Pancreas (tissue), 10 donors: ENCODE measurements around the gene KRTAP1-4. TPM values are rescaled to one million over a fixed set of nuclear protein-coding genes. Genes with fewer than 3 reads are reported as not detected.
A peak's percentile ranks its signal among the peaks of the same experiment; 100 is the strongest.

ENCODE experiments used
- ATAC-seq, 4 donors: fragments of 200-7000 bp; cut with Tn5 transposase; one replicate each; pipeline versions ENCODE4 v1.8.0 to v1.9.1; 2020; ENCODE audit warnings: mild to moderate bottlenecking in 4 of 4, moderate library complexity in 4 of 4
- DNase-seq, 6 donors: peaks; one replicate each; pipeline ENCODE4 v3.0.0-alpha.2; 2020
- FAIRE-seq: peaks from 2 replicates; lab custom pipeline; 2012; peaks lifted over from hg19 to GRCh38; lab: Jason Lieb, UNC
- H3K27ac ChIP-seq, 4 donors: fragments of 200-600 bp; sonication (generic); 1 replicate in 3 of 4; 2 replicates in 1 of 4; pipeline versions ENCODE4 v1.5.0 to v1.8.0; 2020
- H3K27me3 ChIP-seq, 4 donors: fragments of 200-600 bp; one replicate each; pipeline ENCODE4 v1.8.0; 2021
- H3K36me3 ChIP-seq, 3 donors: fragments of 200-600 bp; sonication (generic) in 1 of 3; one replicate each; pipeline versions ENCODE4 v1.5.0 to v1.8.0; 2020 to 2021
- H3K4me1 ChIP-seq, 3 donors: fragments of 200-600 bp; one replicate each; pipeline ENCODE4 v1.8.0; 2021
- H3K4me3 ChIP-seq, 4 donors: fragments of 200-600 bp; sonication (generic) in 2 of 4; one replicate each; pipeline versions ENCODE4 v1.5.0 to v1.8.0; 2020 to 2021
- H3K9me3 ChIP-seq, 4 donors: fragments of 200-600 bp; one replicate each; pipeline ENCODE4 v1.8.0; 2021
- WGBS, 2 donors: extraction: QIAGEN DNeasy Blood & Tissue Kit; methylation state at CpG; one replicate each; pipeline ENCODE4 v1.1.7; 2013; 5-methylcytosine and 5-hydroxymethylcytosine counted together
- intact Hi-C, 3 donors: fragments of 100-400 bp; cut with DNase I; formaldehyde crosslinking; loops; one replicate each; pipeline versions ENCODE4 v1.11.1 to v1.14.2; 2022
- polyA plus RNA-seq, 2 donors: library from polyadenylated mRNA; stranded (reverse); fragments of 200-250 nt; gene quantifications; one replicate each; pipeline ENCODE4 v1.2.3, GENCODE V29; 2013
- total RNA-seq, 6 donors: library from RNA; stranded (reverse); fragmentation: NEBNext Ultra II Directional in 4 of 6; extraction: Animal tissue kit (Norgen Biotek cat#: 25700) in 4 of 6; gene quantifications; one replicate each; pipeline versions ENCODE4 v1.2.1 to v1.2.4, GENCODE V29; 2021 to 2023
- TF ChIP-seq, protein P1 (sequence below), 4 donors: fragments of 200-600 bp; sonication (generic) in 3 of 4; IDR thresholded peaks; one replicate each; pipeline versions ENCODE4 v1.5.0 to v1.8.0; 2021; ENCODE audit warnings: antibody characterized with exemption in 4 of 4
- donor health status: healthy with polysubstance abuse.
- donor health status: DM: no; HTN: no; CAD: no; lungs with moderate emphysema.
- donor health status: DM: no; HTN: no; CAD: no.
- donor health status: control.
- donor health status: control.
- donor health status: Bipolar disorder and iron deficiency.
- donor health status: DM: yes; HTN: yes; CAD: no.
- donor health status: DM: no; HTN: no; CAD: no.
- donor health status: DM: no; HTN: no; CAD: no.
- donor health status: DM: yes; HTN: yes; CAD: no.

Gene KRTAP1-4
- total and polyA plus RNA-seq, 8 donors: not detected

DNA sequence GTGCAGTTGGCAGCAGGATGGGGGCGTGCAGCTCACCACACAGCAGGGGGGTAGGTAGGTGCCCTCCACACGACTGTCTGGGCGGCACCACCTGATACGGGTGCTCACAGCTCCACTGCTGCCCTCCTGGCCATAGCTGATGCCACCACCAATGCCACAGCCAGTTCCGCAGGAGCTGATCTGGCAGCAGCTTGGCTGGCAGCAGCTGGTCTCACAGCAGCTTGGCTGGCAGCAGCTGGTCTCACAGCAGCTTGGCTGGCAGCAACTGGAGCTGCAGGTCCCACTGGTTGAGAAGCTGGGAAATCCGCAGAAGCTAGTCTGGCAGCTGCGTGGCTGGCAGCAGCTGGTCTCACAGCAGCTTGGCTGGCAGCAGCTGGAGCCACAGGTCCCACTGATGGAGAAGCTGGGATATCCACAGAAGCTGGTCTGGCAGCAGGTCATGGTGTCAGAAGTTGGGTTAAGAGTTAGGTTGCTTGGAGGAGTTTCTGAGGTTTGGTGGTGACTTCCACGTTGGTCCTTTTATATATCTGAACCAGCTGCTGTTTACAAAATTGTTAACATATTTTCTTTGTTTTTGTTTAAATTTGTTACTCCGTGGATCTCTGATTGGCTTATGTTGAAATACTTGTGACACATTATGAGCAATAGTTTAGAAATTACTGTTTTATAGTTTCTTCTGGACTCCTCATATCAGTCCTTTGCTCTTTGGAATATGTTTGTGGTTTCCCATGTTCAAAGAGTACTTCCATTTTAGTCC, 3.1 kb downstream of the KRTAP1-4 start, which contains the start of gene KRTAP1-5:
KRTAP1-5 (minus strand) TSS at position 494 of the 757 bp plus-strand sequence; CDS start at position 441, 53 bp downstream.
- H3K4me3 ChIP-seq: no peak within 1 kb of the TSS
- H3K27me3 ChIP-seq: no peaks in the 10 kb centered on the region
- WGBS, 2 donors: 49 to 64% methylated on average over 9 of the region's 9 CpGs
- no peaks in the 10 kb centered on the region for H3K36me3 ChIP-seq
- ATAC-seq: peak in 1 of 4 donors; percentile 19
- no peaks in the 10 kb centered on the region for H3K9me3 ChIP-seq
- intact Hi-C loops: no loop called here
- DNase-seq: peak in 4 of 6 donors; percentile 30 to 68 (median 40)
- FAIRE-seq: no peak
- TF ChIP-seq, protein P1, sequence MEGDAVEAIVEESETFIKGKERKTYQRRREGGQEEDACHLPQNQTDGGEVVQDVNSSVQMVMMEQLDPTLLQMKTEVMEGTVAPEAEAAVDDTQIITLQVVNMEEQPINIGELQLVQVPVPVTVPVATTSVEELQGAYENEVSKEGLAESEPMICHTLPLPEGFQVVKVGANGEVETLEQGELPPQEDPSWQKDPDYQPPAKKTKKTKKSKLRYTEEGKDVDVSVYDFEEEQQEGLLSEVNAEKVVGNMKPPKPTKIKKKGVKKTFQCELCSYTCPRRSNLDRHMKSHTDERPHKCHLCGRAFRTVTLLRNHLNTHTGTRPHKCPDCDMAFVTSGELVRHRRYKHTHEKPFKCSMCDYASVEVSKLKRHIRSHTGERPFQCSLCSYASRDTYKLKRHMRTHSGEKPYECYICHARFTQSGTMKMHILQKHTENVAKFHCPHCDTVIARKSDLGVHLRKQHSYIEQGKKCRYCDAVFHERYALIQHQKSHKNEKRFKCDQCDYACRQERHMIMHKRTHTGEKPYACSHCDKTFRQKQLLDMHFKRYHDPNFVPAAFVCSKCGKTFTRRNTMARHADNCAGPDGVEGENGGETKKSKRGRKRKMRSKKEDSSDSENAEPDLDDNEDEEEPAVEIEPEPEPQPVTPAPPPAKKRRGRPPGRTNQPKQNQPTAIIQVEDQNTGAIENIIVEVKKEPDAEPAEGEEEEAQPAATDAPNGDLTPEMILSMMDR (IDR thresholded peaks at IDR 0.05): no peak
- H3K4me1 ChIP-seq: no peaks in the 10 kb centered on the region
- no peak within 1 kb of the TSS for H3K27ac ChIP-seq

- 58 to 70% methylated on average over 3 of the region's 3 CpGs for WGBS, 2 donors
- ATAC-seq: no peak
- H3K27me3 ChIP-seq: no peaks in the 10 kb centered on the region
- no peaks in the 10 kb centered on the region for H3K9me3 ChIP-seq
- H3K27ac ChIP-seq: no peak overlapping the region
- H3K36me3 ChIP-seq: no peaks in the 10 kb centered on the region
- intact Hi-C loops: no loop called here
- no peak for DNase-seq
- TF ChIP-seq, protein P1 (IDR thresholded peaks at IDR 0.05): no peak
- H3K4me1 ChIP-seq: no peaks in the 10 kb centered on the region
- no peak overlapping the region for H3K4me3 ChIP-seq
- no peak for FAIRE-seq
These were observed 5.3 kb downstream of the KRTAP1-4 start for GRCh38 chr17:41024697-41025096.

- Histone ChIP-seq H3K36me3 (no peaks in the 10 kb centered on the region), H3K27me3 (peaks cover 0 to 4% (median 0%) of the 10 kb centered on the region in 4 donors), H3K27ac (no peak overlapping the region), H3K9me3 (no peaks in the 10 kb centered on the region), H3K4me1 (no peaks in the 10 kb centered on the region), H3K4me3 (no peak overlapping the region)
- TF ChIP-seq, protein P1 (IDR thresholded peaks at IDR 0.05): no peak
- intact Hi-C loops: no loop called here
- no peak for FAIRE-seq
- DNase-seq: no peak
- no peak for ATAC-seq
These were observed 9.7 kb downstream of the KRTAP1-4 start for GRCh38 chr17:41020336-41020735.

DNA sequence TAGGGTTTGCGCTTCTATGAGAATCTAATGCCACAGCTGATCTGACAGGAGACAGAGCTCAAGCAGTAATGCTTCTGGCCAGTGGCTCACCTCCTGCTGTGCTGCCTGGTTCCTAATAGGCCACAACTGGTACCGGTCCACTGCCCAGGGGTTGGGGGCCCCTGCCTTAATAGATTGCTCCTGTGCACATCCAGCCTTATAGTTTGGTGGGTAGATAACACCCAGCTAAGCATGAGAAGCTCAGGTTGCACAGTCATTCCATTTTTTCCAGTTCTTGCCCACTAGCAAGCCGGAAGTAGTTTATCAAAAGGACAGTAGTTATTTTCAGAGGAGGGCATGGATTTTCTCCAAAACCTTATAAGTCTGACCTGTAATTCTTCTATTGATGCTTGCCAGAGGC, 10.6 kb downstream of the KRTAP1-4 start:
- H3K27ac ChIP-seq: no peak overlapping the region
- intact Hi-C loops: no loop called here
- no peaks in the 10 kb centered on the region for H3K4me1 ChIP-seq
- FAIRE-seq: no peak
- TF ChIP-seq, protein P1 (IDR thresholded peaks at IDR 0.05): no peak
- H3K36me3 ChIP-seq: no peaks in the 10 kb centered on the region
- H3K4me3 ChIP-seq: no peak overlapping the region
- H3K27me3 ChIP-seq: peaks cover 0 to 4% (median 0%) of the 10 kb centered on the region in 4 donors
- no peak for DNase-seq
- WGBS, 2 donors: 93 to 94% methylated on average over 3 of the region's 3 CpGs
- no peaks in the 10 kb centered on the region for H3K9me3 ChIP-seq
- no peak for ATAC-seq

DNA sequence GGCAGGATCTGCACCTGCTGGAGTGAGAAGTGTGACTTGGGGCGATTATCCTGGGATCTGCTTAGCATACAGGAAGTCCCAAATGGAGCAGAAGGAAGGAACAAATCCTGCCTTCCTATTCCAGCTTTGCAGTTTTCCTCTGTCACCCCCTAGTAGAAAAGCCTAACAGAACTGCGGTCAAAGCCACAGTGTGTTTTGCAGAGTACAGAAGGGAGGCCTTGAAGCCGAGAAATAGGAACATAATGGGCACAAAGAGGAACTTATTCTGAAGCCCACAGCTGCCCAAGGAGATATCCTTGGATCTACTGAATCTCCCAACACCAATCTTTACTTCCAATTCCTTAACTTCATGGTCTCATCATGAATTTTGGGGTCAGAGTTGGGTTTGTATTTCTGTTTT, 11.5 kb downstream of the KRTAP1-4 start:
- DNase-seq (no peak), FAIRE-seq (no peak), ATAC-seq (no peak)
- H3K4me1 ChIP-seq: no peaks in the 10 kb centered on the region
- H3K27ac ChIP-seq: no peak overlapping the region
- TF ChIP-seq, protein P1 (IDR thresholded peaks at IDR 0.05): no peak
- peaks cover 0 to 4% (median 0%) of the 10 kb centered on the region in 4 donors for H3K27me3 ChIP-seq
- H3K9me3 ChIP-seq: no peaks in the 10 kb centered on the region
- no peaks in the 10 kb centered on the region for H3K36me3 ChIP-seq
- intact Hi-C loops: no loop called here
- H3K4me3 ChIP-seq: no peak overlapping the region
- WGBS, 2 donors: 83 to 84% methylated on average over 3 of the region's 3 CpGs
